ENCODE results near the gene SPI1.
"Not testable (repeated sequence)": the region's sequence is repeated elsewhere in the genome, so short reads cannot be mapped to it uniquely, and the experiment has no call there.

Gene SPI1

DNA sequence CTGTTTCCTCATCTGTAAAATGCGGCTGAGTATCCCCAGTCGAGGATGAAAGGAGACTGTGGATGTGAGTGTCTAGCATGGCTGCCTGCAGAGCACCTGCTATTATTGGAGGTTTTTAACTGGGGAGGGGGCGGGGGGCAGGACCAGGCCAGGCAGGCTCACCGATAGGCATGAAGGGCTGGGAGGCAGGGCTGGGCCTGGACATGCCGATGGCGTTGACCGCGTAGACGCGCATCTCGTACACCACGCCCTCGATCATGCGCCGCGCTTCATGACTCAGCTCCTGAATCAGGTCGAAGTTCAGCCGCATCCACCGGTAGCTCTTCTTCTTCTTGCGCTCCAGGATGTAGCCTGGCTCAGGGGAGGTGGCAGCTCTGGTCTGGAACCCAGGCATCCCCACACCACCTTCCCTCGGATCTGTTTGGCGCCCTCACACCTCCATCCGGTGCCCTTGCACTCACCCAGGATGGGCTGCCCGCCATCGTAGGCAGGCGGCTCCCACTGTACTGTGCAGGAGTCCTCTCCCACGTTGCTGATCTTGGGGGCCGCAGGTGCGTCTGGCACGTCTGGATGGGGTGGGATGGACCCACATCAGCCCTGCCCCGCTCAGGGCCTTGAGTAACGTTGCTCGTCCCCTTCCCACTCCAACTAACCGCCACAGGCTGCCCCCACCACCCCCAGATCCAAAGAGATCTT, 41.0 kb downstream of the SPI1 start:
- DNase-seq = no peak

DNA sequence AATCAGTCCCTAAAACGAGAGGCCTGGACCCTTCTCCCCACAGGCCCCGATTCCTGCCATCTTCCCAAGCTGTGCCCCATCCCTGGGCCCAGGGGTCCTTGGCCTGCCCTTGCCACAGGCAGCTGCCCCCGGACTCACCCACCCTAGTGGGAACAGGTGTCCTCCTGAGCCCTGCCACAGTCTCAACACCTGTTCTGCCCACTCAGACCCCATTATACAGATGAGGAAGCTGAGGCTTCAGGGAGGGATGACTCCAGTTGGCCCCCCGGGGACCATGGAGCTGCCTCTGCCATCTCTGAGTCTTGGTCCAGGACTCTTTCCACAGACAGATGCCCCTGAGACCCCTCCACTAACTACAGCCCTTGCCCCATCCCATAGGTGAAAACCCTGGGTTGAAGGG, 41.8 kb downstream of the SPI1 start:
- DNase-seq = no peak

DNA sequence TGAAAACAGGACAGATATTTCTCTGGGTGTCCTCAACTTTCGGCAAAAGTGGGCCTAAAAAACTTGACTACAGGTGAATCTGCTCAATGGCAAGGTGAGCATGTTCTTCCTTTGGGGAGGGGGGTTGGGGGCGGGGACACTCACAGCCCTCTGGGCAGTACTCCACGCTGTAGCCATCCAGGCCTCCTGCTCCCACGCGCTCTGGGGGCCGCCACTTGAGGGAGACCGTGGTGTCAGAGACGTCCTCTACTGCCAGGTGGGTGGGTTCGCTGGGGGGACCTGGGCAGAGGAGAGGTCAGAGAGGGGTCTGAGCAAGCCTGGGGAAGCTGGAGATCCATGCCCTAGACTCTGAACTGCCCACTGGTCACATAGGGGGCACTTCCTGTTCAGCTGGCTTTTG, 42.6 kb downstream of the SPI1 start:
- DNase-seq = no peak

DNA sequence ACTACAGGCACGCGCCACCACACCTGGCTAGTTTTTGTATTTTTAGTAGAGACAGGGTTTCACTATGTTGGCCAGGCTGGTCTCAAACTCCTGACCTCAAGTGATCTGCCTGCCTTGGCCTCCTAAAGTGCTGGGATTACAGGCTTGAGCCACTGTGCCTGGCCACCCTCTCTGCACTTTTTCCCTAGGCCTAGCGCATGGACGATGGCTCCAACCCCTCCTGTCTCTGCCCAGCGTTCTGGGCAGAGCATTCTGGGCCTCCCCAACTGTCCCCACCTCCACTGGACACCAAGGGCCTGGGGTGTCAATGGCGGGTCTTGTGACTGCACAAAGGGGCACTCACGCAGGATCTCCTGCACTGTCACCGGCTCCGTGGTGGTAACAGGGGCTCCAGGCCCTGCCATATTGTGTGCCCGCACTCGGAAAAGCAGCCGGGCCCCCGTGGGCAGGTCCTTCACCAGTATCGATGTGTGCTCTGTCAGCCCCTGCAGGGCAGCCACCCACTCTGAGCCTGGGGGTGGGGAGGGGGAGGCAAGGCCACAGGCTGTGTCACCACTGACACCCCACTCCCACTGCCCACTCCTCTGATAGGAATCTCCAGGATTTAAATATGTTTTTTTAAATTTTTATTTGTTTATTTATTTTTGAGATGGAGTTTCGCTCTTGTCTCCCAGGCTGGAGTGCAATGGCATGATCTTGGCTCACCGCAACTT, 43.5 kb downstream of the SPI1 start:
- not testable (repeated sequence) for DNase-seq

DNA sequence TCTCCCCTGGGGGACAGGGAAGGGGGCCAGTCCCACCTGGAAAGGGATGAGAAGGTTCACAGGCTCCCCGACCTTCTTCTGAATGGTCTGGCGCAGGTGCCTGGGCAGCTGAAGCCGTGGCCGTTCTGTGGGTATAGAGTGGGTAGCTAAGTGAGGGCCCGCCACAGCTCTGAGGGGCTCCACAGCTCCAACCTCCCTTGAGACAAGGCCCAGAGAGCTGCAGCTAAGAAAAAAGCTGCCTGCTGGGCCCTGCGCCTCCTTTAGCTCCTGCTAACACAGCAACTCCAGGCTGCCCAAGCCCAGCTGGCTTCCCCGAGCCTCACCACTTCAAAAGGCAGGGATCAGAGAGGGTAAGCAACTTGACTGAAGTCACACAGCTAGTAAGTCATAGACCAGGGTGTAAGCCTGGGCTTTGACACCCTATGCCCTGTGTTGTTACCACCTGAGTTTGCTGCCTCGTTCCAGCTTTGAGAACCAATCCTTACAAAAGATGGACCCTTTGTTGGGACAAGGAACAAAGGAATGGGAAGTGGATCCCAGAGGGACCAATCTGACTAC, 44.4 kb downstream of the SPI1 start:
- DNase-seq = no peak

DNA sequence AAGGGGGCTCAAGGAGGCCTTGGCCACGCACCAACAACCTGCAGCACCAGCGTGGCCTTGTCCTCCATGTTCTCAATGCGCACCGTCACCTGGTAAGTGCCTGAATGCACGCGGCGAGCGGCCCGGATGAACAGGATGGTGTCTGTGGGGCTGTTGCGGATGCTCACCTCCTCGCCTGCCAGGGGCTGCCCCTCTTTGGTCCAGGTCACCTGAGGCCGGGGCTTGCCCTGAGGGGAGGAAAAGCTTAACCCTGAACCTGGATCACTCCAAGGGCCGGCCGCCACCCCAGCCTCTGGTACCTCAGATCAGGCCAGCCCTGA, 44.9 kb downstream of the SPI1 start:
- no peak for DNase-seq

DNA sequence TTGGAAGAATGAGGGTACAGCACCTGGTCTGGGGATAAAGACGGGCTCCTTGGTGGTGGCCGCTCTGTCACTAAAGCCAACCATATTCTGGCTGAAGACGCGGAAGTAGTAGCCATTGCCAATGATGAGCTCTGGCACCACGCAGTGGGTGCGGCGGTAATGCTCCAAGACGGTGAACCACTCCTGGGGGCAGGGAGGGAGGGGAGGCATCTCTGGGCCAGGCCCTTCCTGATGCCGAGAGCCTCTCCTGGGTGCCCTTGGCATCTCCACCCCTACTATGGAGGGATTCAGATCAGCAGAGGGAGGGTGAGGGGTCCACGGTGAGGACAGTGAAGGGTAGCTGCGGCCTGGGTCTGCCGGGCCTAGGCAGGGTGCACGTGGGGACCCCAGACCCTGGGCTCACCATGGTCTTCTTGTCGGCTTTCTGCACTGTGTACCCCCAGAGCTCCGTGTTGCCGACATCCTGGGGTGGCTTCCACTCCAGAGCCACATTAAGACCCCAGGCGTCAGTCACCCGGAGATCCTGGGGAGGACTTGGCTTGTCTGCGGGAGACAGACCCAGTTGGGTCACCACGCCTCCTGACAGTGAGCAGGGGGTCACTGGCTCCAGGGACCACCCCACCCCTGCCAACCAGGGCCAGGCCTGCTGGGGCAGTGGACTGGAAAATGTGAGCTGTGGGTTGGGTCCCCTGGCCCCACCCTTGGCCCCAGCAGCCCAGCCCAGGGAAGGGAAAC, 45.4 kb downstream of the SPI1 start:
- no peak for DNase-seq

DNA sequence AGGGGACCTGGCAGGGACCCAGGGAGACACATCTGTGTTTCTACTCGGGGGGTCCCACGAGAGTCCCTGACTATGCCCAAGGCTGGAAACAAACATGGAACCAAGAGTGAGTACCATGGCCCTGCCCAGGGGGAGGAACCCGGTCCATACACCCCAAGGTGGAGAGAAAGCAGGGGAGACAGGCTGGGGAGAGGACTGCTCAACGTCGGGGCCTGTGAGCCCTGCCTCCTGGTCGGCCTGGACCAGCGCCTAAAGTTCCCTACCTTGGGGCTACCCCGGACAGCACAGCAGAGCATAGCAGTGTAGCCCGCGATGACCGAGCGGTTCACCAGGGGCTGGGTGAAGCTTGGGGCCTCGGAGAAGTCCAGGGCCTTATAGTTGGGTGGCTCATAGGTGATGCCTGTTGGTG, 46.0 kb downstream of the SPI1 start:
- DNase-seq = no peak

DNA sequence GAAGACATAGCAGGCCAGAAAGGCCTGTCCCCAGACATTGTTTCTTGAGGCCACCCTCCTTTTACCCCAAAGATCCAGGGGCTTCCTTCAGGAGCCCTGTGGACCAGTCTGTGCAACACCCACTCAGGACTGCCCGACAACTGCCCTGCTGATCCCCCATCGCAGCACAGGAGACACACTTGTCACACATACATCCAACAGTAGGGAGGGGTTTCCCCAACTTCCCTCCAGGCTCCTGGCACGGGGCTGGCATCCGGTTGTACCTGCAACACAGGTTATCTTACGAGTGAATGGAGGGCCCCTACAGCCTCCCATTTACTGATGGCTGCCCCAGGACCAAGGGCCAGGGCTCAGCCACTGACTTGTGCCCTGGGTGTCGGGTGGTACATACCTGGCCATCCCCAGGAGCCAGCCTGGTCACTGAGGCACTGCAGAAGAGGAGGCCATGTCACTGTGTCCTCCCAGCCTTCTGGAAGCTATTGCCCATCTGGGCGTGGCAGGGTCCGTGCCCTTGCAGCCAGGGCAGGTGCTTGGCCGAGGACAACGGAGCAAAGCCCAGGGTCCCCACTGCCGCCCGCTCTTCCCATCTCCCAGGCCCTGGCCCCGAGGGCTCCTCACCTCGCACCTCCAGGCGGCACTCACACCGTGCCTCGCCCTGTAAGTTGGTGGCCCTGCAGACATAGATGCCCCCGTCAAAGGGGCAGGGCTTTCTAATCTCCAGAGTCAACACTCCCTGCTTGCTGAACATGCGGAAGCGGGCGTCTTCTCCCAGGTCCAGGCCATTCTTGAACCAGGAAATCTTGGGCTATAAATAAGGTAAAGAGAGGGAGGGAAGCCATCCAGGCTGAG, 46.7 kb downstream of the SPI1 start:
- no peak for DNase-seq

DNA sequence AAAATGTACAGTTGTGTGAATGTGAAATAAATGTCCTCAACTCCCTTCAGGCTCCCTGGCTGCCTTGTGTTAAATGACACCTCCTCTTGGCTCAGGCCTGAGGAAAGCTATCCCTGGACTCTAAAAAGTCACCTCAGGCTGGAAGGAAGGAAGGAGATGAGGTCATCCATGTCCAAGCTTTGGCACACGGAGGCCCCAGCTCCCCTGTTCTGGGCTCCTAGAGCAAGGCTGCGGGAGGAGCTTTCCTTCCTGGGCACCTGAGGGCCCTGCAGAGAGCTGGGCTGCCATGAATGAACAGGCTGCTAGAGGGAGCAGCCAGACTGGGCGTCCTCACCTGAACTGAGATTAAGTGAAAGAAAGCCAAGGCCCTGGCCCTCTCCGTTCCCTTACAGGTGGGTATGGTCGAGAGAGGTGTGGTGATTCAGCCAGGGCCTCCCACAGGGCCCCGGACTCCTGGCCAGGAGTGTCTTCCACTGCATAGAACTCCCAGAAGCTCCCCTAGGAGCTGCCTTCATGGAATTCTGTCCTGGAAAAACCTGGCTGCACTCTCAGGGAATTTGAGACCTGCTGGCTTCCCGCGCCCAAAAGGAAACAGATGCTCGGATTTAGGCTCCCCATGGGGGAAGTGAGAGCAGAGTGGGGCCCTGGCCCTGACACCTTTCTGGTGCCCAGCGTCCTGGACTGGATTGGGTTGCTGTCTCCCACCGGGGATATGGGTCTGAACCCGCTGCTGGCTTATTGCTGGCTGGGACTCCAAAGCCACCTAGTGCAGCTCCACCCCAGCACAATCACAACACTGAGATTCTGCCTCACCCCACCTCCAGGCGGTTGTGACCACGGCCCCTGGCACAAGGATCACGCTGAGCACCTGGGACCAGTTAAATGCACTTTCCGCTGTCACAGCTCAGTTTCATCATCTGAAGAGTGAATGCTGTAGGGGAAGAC, 48.1 kb downstream of the SPI1 start:
- DNase-seq = no peak

DNA sequence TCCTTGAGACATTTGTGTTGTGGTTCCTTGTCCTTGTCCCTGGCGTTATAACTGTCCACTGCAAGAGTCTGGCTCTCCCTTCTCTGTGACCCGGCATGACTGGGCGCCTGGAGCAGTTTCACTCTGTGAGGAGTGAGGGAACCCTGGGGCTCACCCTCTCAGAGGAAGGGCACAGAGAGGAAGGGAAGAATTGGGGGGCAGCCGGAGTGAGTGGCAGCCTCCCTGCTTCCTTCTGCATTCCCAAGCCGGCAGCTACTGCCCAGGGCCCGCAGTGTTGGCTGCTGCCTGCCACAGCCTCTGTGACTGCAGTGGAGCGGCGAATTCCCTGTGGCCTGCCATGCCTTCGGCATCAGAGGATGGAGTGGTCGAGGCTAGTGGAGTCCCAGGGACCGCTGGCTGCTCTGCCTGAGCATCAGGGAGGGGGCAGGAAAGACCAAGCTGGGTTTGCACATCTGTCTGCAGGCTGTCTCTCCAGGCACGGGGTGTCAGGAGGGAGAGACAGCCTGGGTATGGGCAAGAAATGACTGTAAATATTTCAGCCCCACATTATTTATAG, 48.8 kb downstream of the SPI1 start:
- DNase-seq = no peak

DNA sequence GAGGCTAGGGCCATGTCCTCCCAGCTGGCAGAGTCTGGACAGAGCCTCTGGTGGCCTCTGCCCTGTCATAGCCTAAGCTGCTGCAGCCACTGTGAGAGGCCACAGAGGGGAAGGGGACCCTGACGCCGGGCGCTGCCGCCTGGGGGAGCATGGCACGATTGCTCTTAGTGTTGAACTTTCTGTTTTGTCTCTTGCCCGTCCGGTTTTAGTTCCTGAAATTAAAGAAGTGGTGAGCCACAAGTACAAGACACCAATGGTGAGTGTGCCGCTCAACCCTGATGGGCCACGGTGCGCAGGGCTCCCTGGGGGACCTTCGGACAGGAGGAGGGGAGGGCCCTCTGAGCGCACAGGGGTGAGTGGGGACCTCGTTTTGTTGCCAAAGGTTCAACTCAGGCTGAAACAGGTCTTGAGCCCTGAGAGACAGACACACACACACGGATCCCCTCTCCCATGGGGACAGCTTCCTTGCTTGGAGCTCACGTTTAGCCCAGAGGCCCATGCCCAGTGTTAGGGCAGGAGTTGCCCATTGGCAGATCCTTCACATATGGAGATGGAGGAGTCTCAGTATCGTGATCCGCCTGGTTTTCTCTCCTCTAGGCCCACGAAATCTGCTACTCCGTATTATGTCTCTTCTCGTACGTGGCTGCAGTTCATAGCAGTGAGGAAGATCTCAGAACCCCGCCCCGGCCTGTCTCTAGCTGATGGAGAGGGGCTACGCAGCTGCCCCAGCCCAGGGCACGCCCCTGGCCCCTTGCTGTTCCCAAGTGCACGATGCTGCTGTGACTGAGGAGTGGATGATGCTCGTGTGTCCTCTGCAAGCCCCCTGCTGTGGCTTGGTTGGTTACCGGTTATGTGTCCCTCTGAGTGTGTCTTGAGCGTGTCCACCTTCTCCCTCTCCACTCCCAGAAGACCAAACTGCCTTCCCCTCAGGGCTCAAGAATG, 49.6 kb downstream of the SPI1 start:
- peak in 1 of 2 donors; percentile 16 for DNase-seq

DNA sequence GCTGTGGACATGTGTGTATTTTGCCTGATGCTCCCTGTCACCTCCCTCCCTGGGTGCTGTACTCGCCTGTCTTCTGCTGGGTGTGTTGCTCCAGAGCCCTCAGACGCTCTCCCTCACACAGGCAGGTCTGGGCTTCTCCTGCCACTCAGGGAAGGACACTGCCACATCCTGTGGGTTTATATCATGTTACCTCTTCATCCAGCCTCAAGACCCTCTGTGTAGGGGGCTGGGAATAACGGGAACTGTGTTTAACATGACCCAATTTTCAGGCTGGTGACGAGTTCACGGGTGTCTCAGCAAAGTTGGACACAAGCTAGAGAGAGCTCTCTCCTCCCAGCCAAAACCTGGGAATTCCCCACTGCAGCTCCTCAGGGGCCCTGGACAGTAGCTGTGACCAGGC, 50.4 kb downstream of the SPI1 start:
- no peak for DNase-seq

DNA sequence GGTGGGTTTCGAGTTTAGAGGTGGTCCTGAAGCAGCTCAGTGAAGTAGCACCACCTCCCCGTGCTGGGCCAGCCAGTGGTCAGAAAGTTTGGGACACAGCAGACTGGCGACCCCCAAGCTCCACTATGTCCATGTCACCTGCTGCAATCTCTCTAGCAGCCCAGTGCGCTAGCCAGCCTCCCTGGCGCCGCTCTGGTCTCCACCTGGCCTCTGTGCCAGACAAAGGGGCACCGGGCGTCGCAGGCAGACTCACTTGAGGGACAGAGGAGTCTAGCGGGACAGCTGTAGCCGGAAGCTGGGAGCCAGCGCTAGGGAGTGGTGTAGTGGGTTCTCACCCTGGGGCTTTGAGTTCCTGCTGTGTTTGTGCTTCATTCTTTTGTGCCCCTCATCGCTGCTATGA, 51.3 kb downstream of the SPI1 start:
- no peak for DNase-seq

DNA sequence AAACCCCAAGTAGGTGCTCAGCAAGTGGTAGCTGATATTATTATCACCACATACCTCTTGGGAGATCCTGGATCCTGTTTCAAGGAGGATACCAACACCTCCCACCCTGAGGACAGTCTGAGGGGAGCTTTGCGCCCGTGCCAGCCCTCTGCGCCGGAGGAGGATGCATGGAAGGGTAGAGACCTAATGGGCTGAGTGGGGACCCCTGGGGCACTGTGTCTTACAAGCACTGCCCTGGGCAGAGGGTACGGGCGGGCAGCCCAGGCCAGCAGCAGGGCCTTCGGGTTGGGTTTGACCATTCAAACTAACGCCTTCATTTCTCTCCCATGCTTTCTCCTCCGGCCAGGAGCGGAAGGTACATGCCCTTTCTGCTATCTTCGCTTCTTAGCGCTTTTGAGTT, 52.1 kb downstream of the SPI1 start:
- DNase-seq = no peak

DNA sequence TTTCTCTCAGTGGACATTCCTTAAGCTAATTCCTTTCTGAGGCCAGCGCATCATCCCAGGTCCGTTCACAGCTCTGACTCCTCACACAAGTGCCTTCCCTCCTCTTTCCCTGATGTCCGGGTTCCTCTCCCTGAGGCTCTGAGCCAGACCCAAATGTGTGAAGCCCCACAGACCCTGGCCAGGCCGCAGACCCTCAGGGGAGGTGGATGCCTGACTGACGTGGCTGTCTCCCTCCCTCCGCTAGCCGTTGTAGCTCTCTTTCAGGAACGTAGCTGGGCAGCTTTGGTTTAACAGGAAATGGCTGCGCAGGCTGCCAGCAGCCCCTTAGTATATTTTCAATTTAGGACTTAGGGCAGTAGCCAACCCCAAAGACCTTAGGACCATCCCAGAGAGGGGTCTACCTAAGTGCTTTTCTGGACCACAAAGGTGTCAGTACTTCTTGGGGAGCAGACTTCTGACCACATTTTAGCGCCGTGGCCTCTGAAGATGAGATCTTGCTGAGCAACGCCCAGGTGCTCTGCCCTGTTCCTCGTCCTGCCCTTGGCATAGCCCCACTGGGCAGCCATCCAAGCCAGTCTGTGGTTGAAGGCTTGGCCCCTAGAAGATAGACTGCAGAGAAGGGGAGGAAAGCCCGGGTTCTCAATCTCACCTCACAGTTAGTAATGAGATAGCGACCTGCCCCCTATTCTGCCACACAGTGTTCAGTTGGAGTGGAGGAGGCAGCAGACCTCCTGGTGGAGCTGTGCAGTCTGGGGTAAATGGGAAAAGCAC, 52.9 kb downstream of the SPI1 start:
- DNase-seq = no peak

DNA sequence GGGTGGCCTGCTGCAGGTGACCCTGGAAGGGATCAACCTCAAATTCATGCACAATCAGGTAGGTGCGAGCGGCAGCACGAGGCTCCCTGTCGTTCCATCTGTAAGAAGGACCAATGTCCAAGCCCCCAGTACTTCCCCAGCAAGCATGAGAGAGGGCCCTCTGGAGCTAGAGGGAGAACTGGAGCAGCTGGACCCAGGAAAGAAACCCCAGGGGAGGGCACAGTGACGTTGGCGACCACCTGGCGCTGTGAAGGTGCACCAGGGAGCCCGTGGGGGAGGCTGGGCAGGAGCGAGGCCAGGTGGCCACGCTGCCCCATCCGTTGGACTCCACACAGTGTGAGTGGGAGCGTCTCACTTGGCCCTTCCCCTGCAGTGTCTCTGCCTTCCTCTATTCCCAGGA, 53.8 kb downstream of the SPI1 start:
- DNase-seq = no peak

DNA sequence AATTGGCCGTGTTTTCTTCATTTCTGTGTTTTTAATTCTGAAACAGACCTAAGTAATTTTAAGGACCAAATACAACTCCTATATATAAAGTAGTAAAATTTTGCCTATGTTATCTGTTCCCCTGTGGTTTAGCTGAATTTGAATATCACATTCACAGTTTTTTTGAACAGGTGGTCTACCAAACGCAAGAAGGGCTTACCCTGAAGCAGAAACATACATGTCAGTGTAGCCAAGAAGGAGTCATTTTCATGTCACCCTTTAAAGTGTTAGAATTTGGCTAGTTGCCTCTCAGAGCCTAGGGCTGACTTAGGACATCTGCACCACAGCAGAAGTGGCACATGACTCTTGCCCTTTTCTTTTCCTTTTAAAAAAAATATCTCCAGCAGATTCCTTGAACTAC, 60.2 kb downstream of the SPI1 start:
- DNase-seq = no peak

DNA sequence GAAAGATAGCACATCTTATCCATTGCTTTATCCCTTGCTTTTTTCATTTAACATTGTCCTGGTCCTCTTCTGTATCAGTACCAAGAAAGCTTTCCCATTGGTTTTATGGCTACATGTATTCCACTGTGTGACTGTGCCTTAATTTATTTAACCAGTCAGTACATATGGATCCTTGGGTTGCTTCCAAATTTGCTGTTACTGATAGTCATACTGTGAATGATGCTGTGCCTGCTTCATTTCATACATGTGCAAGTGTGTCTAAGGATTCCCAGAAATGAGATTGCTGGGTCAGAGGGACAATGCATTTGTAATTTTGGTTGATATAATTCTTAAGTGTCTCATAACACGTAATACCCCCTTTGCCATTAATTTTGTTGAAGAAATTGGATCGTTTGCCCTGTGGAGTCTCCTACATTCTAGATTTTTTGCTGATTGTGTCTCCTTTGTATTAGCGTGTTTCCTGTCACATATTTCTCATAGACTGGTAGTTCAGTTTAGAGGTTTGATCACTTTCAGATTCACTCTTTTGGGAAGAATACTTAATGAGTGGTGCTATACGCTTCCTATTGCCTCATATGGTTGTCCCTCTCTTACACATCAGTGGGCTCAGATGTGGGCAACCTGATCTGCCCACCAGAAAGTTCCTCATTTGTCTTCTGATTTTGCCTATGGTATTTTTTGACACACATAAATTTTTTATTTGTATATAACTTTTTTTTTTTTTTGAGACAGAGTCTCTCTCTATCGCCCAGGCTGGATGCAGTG, 61.1 kb downstream of the SPI1 start:
- no peak for DNase-seq
